Neural progenitor cell (in vitro differentiated cells): Measurements from ENCODE around the gene GPR62.

Experiments used
- CTCF ChIP-seq: fragments of 200-600 bp; sonication (generic); IDR thresholded peaks from 2 replicates; pipeline ENCODE4 v1.5.1; 2017; ENCODE audit warnings: antibody characterized with exemption, mild to moderate bottlenecking
- EZH2 ChIP-seq: fragments of 200-600 bp; sonication (generic); IDR thresholded peaks from 2 replicates; pipeline ENCODE4 v1.6.1; 2017; ENCODE audit warnings: antibody characterized with exemption, mild to moderate bottlenecking, moderate library complexity
- EZH2phosphoT487 ChIP-seq: fragments of 200-600 bp; sonication (generic); IDR thresholded peaks from 2 replicates; pipeline ENCODE4 v1.6.1; 2017; ENCODE audit warnings: antibody characterized with exemption

- TF ChIP-seq CTCF = no peak
- TF ChIP-seq EZH2phosphoT487 = no peak
- no peak for TF ChIP-seq EZH2
Measured at GRCh38 chr3:51908026-51908425, 47.2 kb upstream of the GPR62 start.
